Stimulated activated CD4-positive, alpha-beta T cell treated with anti-CD3 and anti-CD28 coated beads, Interleukin-12 subunit alpha, Interleukin-12 subunit beta, amount 100 ng/mL, for 4 hours (primary cell): ENCODE results near the gene CDHR3.
"Not testable (repeated sequence)": the region's sequence is repeated elsewhere in the genome, so short reads cannot be mapped to it uniquely, and the experiment has no call there.

Source experiments
- DNase-seq: peaks from one replicate; pipeline ENCODE4 v3.0.0-alpha.2; 2020

The CDHR3 gene

GRCh38 chr7:105963038-105963667 lies at the start of gene CDHR3:
Gene CDHR3, plus strand, starts transcription at chr7:105963264. Its CDS starts 55 bp downstream, at chr7:105963319.
- DNase-seq, result no peak

- DNase-seq, result no peak
These were observed 49.1 kb upstream of the CDHR3 start for GRCh38 chr7:105913947-105914346.

- DNase-seq, result no peak
These were observed 46.5 kb upstream of the CDHR3 start for GRCh38 chr7:105916603-105917002.

GRCh38 chr7:105917659-105918058 lies 45.4 kb upstream of the CDHR3 start:
- no peak for DNase-seq

GRCh38 chr7:105920766-105921165 lies 42.3 kb upstream of the CDHR3 start:
- DNase-seq, result no peak

- no peak for DNase-seq
These were observed 38.1 kb upstream of the CDHR3 start for GRCh38 chr7:105924945-105925344.

- no peak for DNase-seq
These were observed 36.9 kb upstream of the CDHR3 start for GRCh38 chr7:105926131-105926530.

- no peak for DNase-seq
These were observed 31.9 kb upstream of the CDHR3 start for GRCh38 chr7:105931179-105931578.

GRCh38 chr7:105932835-105933477 lies 30.1 kb upstream of the CDHR3 start:
- no peak for DNase-seq

- no peak for DNase-seq
These were observed 28.4 kb upstream of the CDHR3 start for GRCh38 chr7:105934572-105935185.

- DNase-seq, result no peak
These were observed 27.8 kb upstream of the CDHR3 start for GRCh38 chr7:105935250-105935649.

- DNase-seq, result no peak
These were observed 25.7 kb upstream of the CDHR3 start for GRCh38 chr7:105937411-105937810.

- DNase-seq, result no peak
These were observed 23.0 kb upstream of the CDHR3 start for GRCh38 chr7:105940109-105940508.

GRCh38 chr7:105941596-105941995 lies 21.5 kb upstream of the CDHR3 start:
- no peak for DNase-seq

- no peak for DNase-seq
These were observed 19.6 kb upstream of the CDHR3 start for GRCh38 chr7:105943486-105943885.

- DNase-seq, result no peak
These were observed 17.2 kb upstream of the CDHR3 start for GRCh38 chr7:105945848-105946247.

GRCh38 chr7:105951597-105951996 lies 11.5 kb upstream of the CDHR3 start:
- no peak for DNase-seq

GRCh38 chr7:105952917-105953595 lies 10.0 kb upstream of the CDHR3 start:
- DNase-seq, result no peak

GRCh38 chr7:105954711-105955110 lies 8.4 kb upstream of the CDHR3 start:
- no peak for DNase-seq

- DNase-seq, result not testable (repeated sequence)
These were observed 7.2 kb upstream of the CDHR3 start for GRCh38 chr7:105955651-105956466.

GRCh38 chr7:105958012-105958411 lies 5.1 kb upstream of the CDHR3 start:
- no peak for DNase-seq

- DNase-seq, result no peak
These were observed 711 bp upstream of the CDHR3 start for GRCh38 chr7:105962353-105962752.

GRCh38 chr7:105971845-105972244 lies 8.8 kb downstream of the CDHR3 start:
- DNase-seq, result no peak
